HG02852 (cell line): ENCODE results near the gene MSL2.
"Not testable (repeated sequence)": the region's sequence is repeated elsewhere in the genome, so short reads cannot be mapped to it uniquely, and the experiment has no call there.

Experiments
- ATAC-seq: cut with Tn5 transposase; IDR thresholded peaks from one replicate; pipeline ENCODE4 v1.9.1; 2021; ENCODE audit warnings: mild to moderate bottlenecking, moderate library complexity; ENCODE audit not compliant: unreplicated experiment

Gene MSL2

GRCh38 chr3:136193278-136194054, 2.7 kb downstream of the MSL2 start:
- no peak for ATAC-seq

- ATAC-seq = no peak
Measured at GRCh38 chr3:136192831-136193230, 3.3 kb downstream of the MSL2 start.

- not testable (repeated sequence) for ATAC-seq
Measured at GRCh38 chr3:136192195-136192594, 3.9 kb downstream of the MSL2 start.

GRCh38 chr3:136189859-136190617, 6.1 kb downstream of the MSL2 start:
- no peak for ATAC-seq

GRCh38 chr3:136189043-136189442, 7.1 kb downstream of the MSL2 start:
- no peak for ATAC-seq

- no peak for ATAC-seq
Measured at GRCh38 chr3:136187868-136188267, 8.3 kb downstream of the MSL2 start.

- no peak for ATAC-seq
Measured at GRCh38 chr3:136186846-136187245, 9.3 kb downstream of the MSL2 start.

- ATAC-seq = peak; percentile 48
Measured at GRCh38 chr3:136186344-136186743, 9.8 kb downstream of the MSL2 start.

- ATAC-seq = no peak
Measured at GRCh38 chr3:136184703-136185102, 11.4 kb downstream of the MSL2 start.

- ATAC-seq = no peak
Measured at GRCh38 chr3:136181741-136182140, 14.4 kb downstream of the MSL2 start.

GRCh38 chr3:136177876-136178275, 18.3 kb downstream of the MSL2 start:
- ATAC-seq = no peak

- ATAC-seq = no peak
Measured at GRCh38 chr3:136173939-136174490, 22.1 kb downstream of the MSL2 start.

GRCh38 chr3:136171097-136171542, 25.0 kb downstream of the MSL2 start:
- ATAC-seq = no peak

- not testable (repeated sequence) for ATAC-seq
Measured at GRCh38 chr3:136168236-136168635, 27.9 kb downstream of the MSL2 start.

- no peak for ATAC-seq
Measured at GRCh38 chr3:136166507-136166906, 29.6 kb downstream of the MSL2 start.

GRCh38 chr3:136163607-136164006, 32.5 kb downstream of the MSL2 start:
- ATAC-seq = not testable (repeated sequence)

GRCh38 chr3:136162322-136162721, 33.8 kb downstream of the MSL2 start:
- no peak for ATAC-seq

- ATAC-seq = no peak
Measured at GRCh38 chr3:136161516-136161915, 34.6 kb downstream of the MSL2 start.

- ATAC-seq = no peak
Measured at GRCh38 chr3:136152963-136153362, 43.2 kb downstream of the MSL2 start.

GRCh38 chr3:136152176-136152843, 43.8 kb downstream of the MSL2 start:
- ATAC-seq = no peak

- ATAC-seq = no peak
Measured at GRCh38 chr3:136151219-136151618, 44.9 kb downstream of the MSL2 start.
